Osteocyte (in vitro differentiated cells): ENCODE measurements around the gene UST. TPM values are rescaled to one million over a fixed set of nuclear protein-coding genes. Genes with fewer than 3 reads are reported as not detected.

ENCODE experiments used
- DNase-seq: peaks from one replicate; pipeline ENCODE4 v3.0.0; 2021; ENCODE audit warnings: mixed read lengths; ENCODE audit not compliant: unreplicated experiment; ENCODE audit errors: extremely low spot score
- H3K27ac Mint-ChIP-seq: one replicate; pipeline ENCODE4 v1.8.0; 2021; ENCODE audit warnings: mild to moderate bottlenecking, mixed read lengths; ENCODE audit not compliant: unreplicated experiment
- H3K27me3 Mint-ChIP-seq: one replicate; pipeline ENCODE4 v1.8.0; 2021; ENCODE audit warnings: mixed read lengths; ENCODE audit not compliant: unreplicated experiment
- H3K36me3 Mint-ChIP-seq: one replicate; pipeline ENCODE4 v1.8.0; 2021; ENCODE audit warnings: mixed read lengths; ENCODE audit not compliant: unreplicated experiment
- H3K4me1 Mint-ChIP-seq: one replicate; pipeline ENCODE4 v1.8.0; 2021; ENCODE audit warnings: mixed read lengths; ENCODE audit not compliant: unreplicated experiment
- H3K4me3 Mint-ChIP-seq: one replicate; pipeline ENCODE4 v1.8.0; 2021; ENCODE audit warnings: mild to moderate bottlenecking, moderate library complexity, mixed read lengths; ENCODE audit not compliant: unreplicated experiment
- H3K9me3 Mint-ChIP-seq: one replicate; pipeline ENCODE4 v1.8.0; 2021; ENCODE audit warnings: mixed read lengths; ENCODE audit not compliant: unreplicated experiment
- total RNA-seq: library from RNA; stranded (reverse); gene quantifications from 2 replicates; pipeline ENCODE4 v1.2.1, GENCODE V29; 2021
- TF ChIP-seq, protein P1 (sequence below): fragments of 200-600 bp; sonication (generic); IDR thresholded peaks from 2 replicates; pipeline ENCODE4 v1.5.0; 2021; ENCODE audit warnings: antibody characterized with exemption, mild to moderate bottlenecking, moderate library complexity

UST gene
- total RNA-seq, 1 donor from 2014 or later = 15.7 TPM

DNA sequence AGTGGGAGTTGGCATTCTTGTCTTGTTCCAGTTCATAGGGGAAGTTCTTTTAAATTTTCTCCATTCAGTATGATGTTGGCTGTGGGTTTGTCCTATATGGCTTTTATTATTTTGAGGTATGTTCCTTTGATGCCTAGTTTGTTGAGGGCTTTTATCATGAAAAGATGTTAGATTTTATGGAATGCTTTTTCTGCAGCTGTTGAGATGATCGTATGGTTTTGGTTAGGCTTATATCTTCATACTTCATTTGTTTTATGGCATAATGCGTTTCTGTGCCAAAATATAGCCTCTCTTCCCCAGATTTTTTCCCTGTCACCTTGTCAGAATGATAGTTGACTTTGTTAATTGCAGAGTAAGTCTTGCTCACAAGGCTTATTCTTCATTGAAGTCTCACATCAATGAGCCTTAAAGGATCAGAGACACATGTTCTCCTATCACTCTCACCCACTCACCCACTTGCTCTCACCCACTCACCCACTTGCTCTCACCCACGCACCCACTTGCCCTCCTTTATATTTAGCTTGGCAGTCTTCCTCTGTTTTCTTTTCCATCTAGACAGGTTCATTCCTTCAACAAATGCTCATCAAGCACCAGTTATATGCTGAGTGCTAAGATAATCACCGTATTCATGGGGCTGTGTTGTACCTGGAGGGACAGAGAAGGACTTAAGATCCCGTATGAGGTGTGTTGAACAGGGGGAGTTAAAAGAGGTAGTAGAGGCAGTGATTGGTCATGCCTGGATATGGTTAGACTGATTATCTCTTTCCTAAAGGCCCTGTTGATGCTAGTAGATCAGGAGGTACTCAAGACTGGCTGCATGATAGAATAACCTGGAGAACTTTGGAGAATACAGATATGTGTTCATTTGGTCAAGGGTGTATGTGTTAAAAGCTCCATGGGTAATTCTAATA, 19.3 kb downstream of the UST start:
- DNase-seq = no peak
- Mint-ChIP-seq H3K4me1 (peaks cover 31% of the 10 kb centered on the region), H3K9me3 (peaks cover 4% of the 10 kb centered on the region), H3K27me3 (no peaks in the 10 kb centered on the region), H3K36me3 (no peaks in the 10 kb centered on the region), H3K27ac (no peak overlapping the region), H3K4me3 (no peak overlapping the region)
- TF ChIP-seq, protein P1, sequence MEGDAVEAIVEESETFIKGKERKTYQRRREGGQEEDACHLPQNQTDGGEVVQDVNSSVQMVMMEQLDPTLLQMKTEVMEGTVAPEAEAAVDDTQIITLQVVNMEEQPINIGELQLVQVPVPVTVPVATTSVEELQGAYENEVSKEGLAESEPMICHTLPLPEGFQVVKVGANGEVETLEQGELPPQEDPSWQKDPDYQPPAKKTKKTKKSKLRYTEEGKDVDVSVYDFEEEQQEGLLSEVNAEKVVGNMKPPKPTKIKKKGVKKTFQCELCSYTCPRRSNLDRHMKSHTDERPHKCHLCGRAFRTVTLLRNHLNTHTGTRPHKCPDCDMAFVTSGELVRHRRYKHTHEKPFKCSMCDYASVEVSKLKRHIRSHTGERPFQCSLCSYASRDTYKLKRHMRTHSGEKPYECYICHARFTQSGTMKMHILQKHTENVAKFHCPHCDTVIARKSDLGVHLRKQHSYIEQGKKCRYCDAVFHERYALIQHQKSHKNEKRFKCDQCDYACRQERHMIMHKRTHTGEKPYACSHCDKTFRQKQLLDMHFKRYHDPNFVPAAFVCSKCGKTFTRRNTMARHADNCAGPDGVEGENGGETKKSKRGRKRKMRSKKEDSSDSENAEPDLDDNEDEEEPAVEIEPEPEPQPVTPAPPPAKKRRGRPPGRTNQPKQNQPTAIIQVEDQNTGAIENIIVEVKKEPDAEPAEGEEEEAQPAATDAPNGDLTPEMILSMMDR = no peak

DNA sequence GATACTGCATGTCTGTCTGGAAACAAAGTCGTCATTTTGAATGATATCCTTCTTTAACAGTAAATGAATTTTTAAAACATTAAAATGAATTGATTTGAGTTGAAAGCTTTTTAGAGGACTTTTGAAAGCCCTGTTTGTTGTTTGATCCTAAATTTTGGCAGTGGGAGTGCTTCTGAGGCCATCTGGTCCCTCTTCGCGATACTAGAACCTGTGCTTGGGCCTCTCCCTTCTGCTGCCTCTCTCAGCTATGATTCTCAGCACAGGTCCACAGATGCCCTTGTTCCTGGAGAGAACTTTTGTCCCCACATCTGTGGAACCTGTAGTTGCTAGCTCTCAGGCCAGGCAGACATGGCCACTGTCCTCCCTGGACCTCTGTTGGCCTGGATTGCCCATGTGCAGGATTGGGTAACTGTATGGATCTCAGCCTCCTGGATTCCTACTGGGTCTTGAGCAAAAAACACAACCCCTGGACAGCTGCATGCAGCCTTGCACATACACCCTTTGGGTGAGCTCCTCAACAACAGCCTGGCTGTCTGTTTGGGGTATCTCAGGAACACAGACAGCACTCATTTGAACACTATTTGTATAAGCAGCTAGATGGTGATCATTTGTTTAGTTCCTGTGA, 21.9 kb downstream of the UST start:
- H3K9me3 Mint-ChIP-seq = peaks cover 4% of the 10 kb centered on the region
- H3K27ac Mint-ChIP-seq = no peak overlapping the region
- H3K4me1 Mint-ChIP-seq = peaks cover 22% of the 10 kb centered on the region
- TF ChIP-seq, protein P1 = no peak
- no peak for DNase-seq
- H3K27me3 Mint-ChIP-seq = no peaks in the 10 kb centered on the region
- no peak overlapping the region for H3K4me3 Mint-ChIP-seq
- H3K36me3 Mint-ChIP-seq = no peaks in the 10 kb centered on the region

DNA sequence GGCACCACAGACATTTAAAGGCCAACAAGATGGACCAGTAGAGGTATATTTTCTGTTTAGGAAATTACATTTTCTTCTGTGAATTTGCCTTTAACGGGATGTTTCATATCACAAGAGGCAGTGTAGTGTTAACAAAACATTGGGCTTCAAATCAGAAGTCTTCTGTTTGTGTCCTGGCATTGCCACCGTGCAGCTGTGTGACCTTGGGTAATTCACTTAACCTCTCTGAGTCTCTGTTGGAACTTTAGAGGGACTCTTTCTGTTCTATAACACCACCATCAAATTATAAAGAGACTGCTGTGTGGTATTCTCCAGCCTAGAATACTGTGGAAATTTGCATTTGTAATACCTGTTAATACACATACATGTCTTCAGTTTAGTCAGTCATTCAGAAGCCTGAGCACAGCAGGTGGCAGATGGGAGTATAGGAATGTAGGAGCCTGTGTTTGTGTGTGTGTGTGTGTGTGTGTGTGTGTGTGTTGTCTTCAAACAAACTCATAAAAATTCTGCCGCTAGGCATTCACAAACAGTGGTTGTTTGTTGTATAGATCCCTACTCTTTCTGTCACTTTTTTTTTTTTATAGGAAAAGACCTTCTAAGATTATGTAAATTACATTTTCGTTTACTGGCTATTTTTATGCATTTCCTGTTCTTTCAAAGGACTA, 22.6 kb downstream of the UST start:
- no peak for DNase-seq
- no peak overlapping the region for H3K27ac Mint-ChIP-seq
- H3K27me3 Mint-ChIP-seq = no peaks in the 10 kb centered on the region
- TF ChIP-seq, protein P1 = no peak
- peaks cover 22% of the 10 kb centered on the region for H3K4me1 Mint-ChIP-seq
- H3K4me3 Mint-ChIP-seq = no peak overlapping the region
- no peaks in the 10 kb centered on the region for H3K36me3 Mint-ChIP-seq
- no peaks in the 10 kb centered on the region for H3K9me3 Mint-ChIP-seq

DNA sequence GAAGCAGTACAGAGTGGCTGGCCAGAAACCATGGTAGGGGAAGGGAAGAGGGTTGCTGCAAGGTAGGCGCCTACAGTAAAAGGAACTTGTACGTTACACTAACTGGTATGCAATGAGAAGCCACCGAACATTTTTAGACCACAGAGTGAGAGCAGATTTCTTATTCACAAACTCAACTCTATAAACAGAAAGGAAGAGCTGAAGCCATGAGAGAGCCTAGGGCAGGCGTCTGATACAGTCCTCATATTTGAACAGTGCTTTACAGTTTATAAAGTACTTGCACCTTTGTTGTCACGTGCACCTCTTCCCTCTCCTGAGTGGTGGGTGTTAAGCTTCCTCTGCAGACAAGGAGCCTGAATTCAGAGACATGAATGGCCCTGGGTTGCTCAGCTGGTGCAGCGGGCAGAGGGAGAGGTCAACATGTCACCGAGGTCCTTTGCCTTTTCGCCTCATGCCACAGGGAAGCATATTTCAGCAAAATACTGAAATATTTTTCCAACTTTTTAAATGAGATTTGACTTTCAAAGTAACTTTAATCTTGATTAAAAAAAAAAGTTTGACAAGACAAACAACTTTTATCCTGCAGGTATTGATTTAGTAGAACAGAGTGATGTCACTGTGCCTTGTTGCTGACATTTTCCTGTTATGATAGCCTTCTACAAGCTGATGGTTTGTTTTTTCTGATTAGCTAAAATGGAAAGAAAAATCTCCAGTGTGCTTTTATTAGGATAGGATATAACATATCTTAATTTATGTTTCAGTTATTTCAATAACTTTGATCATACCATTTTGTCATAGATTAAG, 23.8 kb downstream of the UST start:
- Mint-ChIP-seq H3K27ac (no peak overlapping the region), H3K9me3 (no peaks in the 10 kb centered on the region), H3K27me3 (no peaks in the 10 kb centered on the region), H3K4me1 (peaks cover 22% of the 10 kb centered on the region), H3K36me3 (no peaks in the 10 kb centered on the region), H3K4me3 (no peak overlapping the region)
- DNase-seq = no peak
- TF ChIP-seq, protein P1 = no peak
